Osteoblast (primary cell): ENCODE data around the gene MISP. TPM values are rescaled to one million over a fixed set of nuclear protein-coding genes. Genes with fewer than 3 reads are reported as not detected.
"Not testable (repeated sequence)": the region's sequence is repeated elsewhere in the genome, so short reads cannot be mapped to it uniquely, and the experiment has no call there.

Experiments used
- DNase-seq: peaks from one replicate; pipeline ENCODE4 v3.0.0; 2011; ENCODE audit warnings: low spot score, mixed read lengths; ENCODE audit not compliant: insufficient read length; ENCODE audit errors: missing footprints
- H2AFZ ChIP-seq: 2 replicates; pipeline ENCODE4 v1.6.0; 2011; ENCODE audit warnings: mild to moderate bottlenecking, low read length
- H3K27ac ChIP-seq: 2 replicates; pipeline ENCODE4 v1.5.1; 2011; ENCODE audit warnings: mild to moderate bottlenecking, low read depth, low read length, moderate library complexity
- H3K27me3 ChIP-seq: 2 replicates; pipeline ENCODE4 v1.6.0; 2012; ENCODE audit warnings: mild to moderate bottlenecking, control low read depth, inconsistent platforms, low read length, moderate library complexity; ENCODE audit not compliant: insufficient read depth
- H3K36me3 ChIP-seq: 2 replicates; pipeline ENCODE4 v1.5.1; 2011; ENCODE audit warnings: mild to moderate bottlenecking, low read length, control low read depth, moderate library complexity; ENCODE audit not compliant: insufficient read depth
- H3K4me1 ChIP-seq: 2 replicates; pipeline ENCODE4 v1.5.1; 2011; ENCODE audit warnings: mild to moderate bottlenecking, low read length, control low read depth, moderate library complexity; ENCODE audit not compliant: insufficient read depth
- H3K4me2 ChIP-seq: 2 replicates; pipeline ENCODE4 v1.6.0; 2011; ENCODE audit warnings: mild to moderate bottlenecking, low read length; ENCODE audit not compliant: insufficient read depth
- H3K4me3 ChIP-seq: fragments of 200-600 bp; sonication (generic); 3 replicates; pipeline ENCODE4 v1.5.1; 2012; ENCODE audit warnings: mild to moderate bottlenecking, low read length, inconsistent platforms; ENCODE audit not compliant: insufficient read depth
- H3K79me2 ChIP-seq: 2 replicates; pipeline ENCODE4 v1.6.0; 2012; ENCODE audit warnings: mild to moderate bottlenecking, low read length, control low read depth, inconsistent platforms; ENCODE audit not compliant: insufficient read depth
- H3K9me3 ChIP-seq: 2 replicates; pipeline ENCODE4 v1.5.1; 2011; ENCODE audit warnings: low read depth, low read length, control low read depth
- H4K20me1 ChIP-seq: 2 replicates; pipeline ENCODE4 v1.6.0; 2012; ENCODE audit warnings: mild to moderate bottlenecking, low read length, control low read depth; ENCODE audit not compliant: insufficient read depth
- CTCF ChIP-seq: IDR thresholded peaks from 2 replicates; pipeline ENCODE4 v1.5.1; 2011; ENCODE audit warnings: mild to moderate bottlenecking, low read depth, low read length, moderate library complexity; ENCODE audit errors: extremely low read depth
- total RNA-seq: library from RNA; depleted of rRNA; stranded (reverse); fragments of >200 nt; gene quantifications from 2 replicates; pipeline ENCODE4 v1.2.3, GENCODE V29; 2012

The MISP gene
- 0.36 and 0.59 TPM in 2 replicates for total RNA-seq

DNA sequence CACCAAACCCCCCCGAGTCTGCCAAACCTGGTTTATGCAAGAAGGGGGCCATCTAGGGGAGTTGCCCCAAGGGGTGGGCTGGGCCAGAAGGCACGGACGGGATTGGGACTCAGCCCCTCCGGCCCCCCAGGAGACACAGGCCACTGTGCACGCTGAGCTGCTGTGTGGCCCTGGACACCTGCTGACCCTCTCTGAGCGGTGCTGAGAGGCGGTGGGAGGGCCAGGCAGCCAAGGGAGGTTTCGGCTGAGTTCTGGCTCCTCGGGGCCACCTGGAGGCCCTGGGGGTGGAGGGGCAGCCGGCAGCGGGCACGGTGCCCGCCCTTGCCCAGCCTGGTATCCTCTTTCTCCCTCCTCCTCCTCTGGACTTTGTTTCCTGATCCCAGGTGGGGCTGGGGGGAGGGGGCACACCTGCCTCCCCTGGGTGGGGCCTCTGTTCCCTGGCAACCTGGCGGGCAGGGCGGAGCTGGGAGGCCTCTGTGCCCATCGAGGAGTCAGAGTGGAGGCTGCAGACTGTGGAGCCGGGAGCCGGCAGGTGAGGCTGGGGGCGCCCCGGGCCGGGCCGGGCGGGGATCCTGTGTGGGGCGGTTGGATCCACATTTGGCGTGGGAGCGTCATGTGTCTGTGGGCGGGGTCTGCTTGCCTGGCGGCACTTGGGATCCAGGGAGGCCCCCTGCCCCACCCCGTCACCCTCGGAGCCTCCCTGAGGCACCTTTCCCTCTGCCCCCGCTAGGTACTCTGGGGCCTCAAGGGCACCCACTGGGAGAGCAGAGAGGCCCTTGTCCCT, at the start of gene MISP:
TSS of gene MISP (plus strand) at position 473 of the 784 bp plus-strand sequence. CDS start 5,835 bp downstream, outside the sequence.
- Histone ChIP-seq H3K9me3 (peaks cover 5% of the 10 kb centered on the region), H2AFZ (peak within 1 kb of the TSS; percentile 80), H4K20me1 (no peaks in the 10 kb centered on the region), H3K79me2 (no peaks in the 10 kb centered on the region), H3K4me3 (no peak within 1 kb of the TSS), H3K4me2 (peak within 1 kb of the TSS; percentile 51), H3K36me3 (no peaks in the 10 kb centered on the region), H3K4me1 (peaks cover 21% of the 10 kb centered on the region), H3K27ac (peak within 1 kb of the TSS; percentile 92), H3K27me3 (no peaks in the 10 kb centered on the region)
- no peak for TF ChIP-seq CTCF
- DNase-seq = no peak

- H3K4me1 ChIP-seq, H3K27ac ChIP-seq, H3K4me2 ChIP-seq, DNase-seq, H3K79me2 ChIP-seq, H3K4me3 ChIP-seq, H3K36me3 ChIP-seq, H2AFZ ChIP-seq, H4K20me1 ChIP-seq, H3K9me3 ChIP-seq, H3K27me3 ChIP-seq: not testable (repeated sequence)
Measured at GRCh38 chr19:702847-703246, 48.1 kb upstream of the MISP start.

GRCh38 chr19:703329-703650, 47.6 kb upstream of the MISP start:
- H3K9me3 ChIP-seq = peaks cover 3% of the 10 kb centered on the region
- no peaks in the 10 kb centered on the region for H4K20me1 ChIP-seq
- no peak overlapping the region for H3K4me2 ChIP-seq
- no peak overlapping the region for H3K4me3 ChIP-seq
- H3K27ac ChIP-seq = no peak overlapping the region
- peaks cover 6% of the 10 kb centered on the region for H3K27me3 ChIP-seq
- TF ChIP-seq CTCF = no peak
- peak; percentile 37 for DNase-seq
- H2AFZ ChIP-seq = no peak overlapping the region
- H3K36me3 ChIP-seq = no peaks in the 10 kb centered on the region
- no peaks in the 10 kb centered on the region for H3K79me2 ChIP-seq
- no peaks in the 10 kb centered on the region for H3K4me1 ChIP-seq

DNA sequence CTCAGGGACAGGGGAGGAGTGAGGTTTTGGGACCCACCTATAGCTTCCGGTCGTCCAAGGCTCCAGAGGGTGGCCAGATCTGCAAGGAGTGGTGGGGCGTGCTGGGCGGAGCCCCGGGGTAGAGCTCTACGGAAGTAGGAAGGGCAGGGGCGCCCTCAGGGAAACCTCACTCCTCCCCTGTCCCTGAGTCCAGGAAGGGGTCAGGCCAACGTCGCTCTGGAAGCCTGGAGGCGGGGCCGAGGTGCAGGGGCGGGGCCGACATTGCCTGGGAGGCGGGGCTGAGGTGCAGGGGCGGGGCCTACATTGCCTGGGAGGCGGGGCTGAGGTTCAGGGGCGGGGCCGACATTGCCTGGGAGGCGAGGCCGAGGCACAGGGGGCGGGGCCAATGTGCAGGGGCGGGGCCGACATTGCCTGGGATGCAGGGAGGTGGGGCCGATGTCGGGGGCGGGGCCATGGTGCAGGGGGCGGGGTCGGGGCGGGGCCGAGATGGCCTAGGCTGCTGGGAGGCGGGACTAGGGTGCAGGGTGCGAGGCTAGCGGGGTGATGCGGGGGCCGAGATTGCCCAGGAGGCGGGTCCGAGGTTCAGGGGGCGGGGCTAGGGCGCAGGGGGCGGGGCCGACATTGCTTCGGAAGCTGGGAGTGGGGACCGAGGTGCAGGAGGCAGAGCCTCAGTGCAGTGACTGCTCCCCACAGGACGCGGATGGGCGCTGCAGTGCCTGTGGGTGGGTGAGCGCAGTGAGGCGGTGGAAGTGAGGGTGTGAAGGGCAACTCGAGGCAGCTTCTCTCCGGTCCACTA, 47.1 kb upstream of the MISP start:
- peak; percentile 79 for DNase-seq
- H3K4me1 ChIP-seq = no peaks in the 10 kb centered on the region
- no peak overlapping the region for H3K4me3 ChIP-seq
- H3K36me3 ChIP-seq = no peaks in the 10 kb centered on the region
- H2AFZ ChIP-seq = no peak overlapping the region
- no peak for TF ChIP-seq CTCF
- no peak overlapping the region for H3K27ac ChIP-seq
- peaks cover 3% of the 10 kb centered on the region for H3K9me3 ChIP-seq
- no peaks in the 10 kb centered on the region for H3K79me2 ChIP-seq
- H3K27me3 ChIP-seq = peaks cover 9% of the 10 kb centered on the region
- no peak overlapping the region for H3K4me2 ChIP-seq
- no peaks in the 10 kb centered on the region for H4K20me1 ChIP-seq
